Liver (tissue), 9 donors: ENCODE data around the gene TRNT1. TPM values are rescaled to one million over a fixed set of nuclear protein-coding genes. Genes with fewer than 3 reads are reported as not detected.

Experiments
- DNase-seq: peaks from one replicate; pipeline ENCODE4 v3.0.0-alpha.2; 2017; ENCODE audit warnings: low spot score
- H3K27ac ChIP-seq, 2 donors: one replicate each; pipeline ENCODE4 v1.7.0; 2013; ENCODE audit warnings: inconsistent platforms in 2 of 2, low read length in 2 of 2, control low read depth in 1 of 2, low read depth in 1 of 2, mild to moderate bottlenecking in 1 of 2
- H3K27me3 ChIP-seq, 4 donors: one replicate each; pipeline versions ENCODE4 v1.6.1 to v1.7.0; 2013; ENCODE audit warnings: low read length in 3 of 4, inconsistent platforms in 1 of 4, mild to moderate bottlenecking in 1 of 4, moderate library complexity in 1 of 4; ENCODE audit not compliant: control insufficient read depth in 4 of 4, insufficient read depth in 4 of 4
- H3K36me3 ChIP-seq, 4 donors: one replicate each; pipeline versions ENCODE4 v1.6.1 to v1.7.0; 2013; ENCODE audit warnings: low read length in 3 of 4, mild to moderate bottlenecking in 3 of 4, low read depth in 1 of 4, moderate library complexity in 1 of 4; ENCODE audit not compliant: control insufficient read depth in 4 of 4, insufficient read depth in 3 of 4
- H3K4me1 ChIP-seq, 4 donors: one replicate each; pipeline versions ENCODE4 v1.6.1 to v1.7.0; 2013; ENCODE audit warnings: low read length in 3 of 4, mild to moderate bottlenecking in 3 of 4, moderate library complexity in 1 of 4; ENCODE audit not compliant: control insufficient read depth in 4 of 4, insufficient read depth in 4 of 4
- H3K4me3 ChIP-seq, 3 donors: one replicate each; pipeline versions ENCODE4 v1.6.1 to v1.7.0; 2013; ENCODE audit warnings: low read length in 3 of 3, control low read depth in 1 of 3, low read depth in 1 of 3, mild to moderate bottlenecking in 1 of 3
- H3K9ac ChIP-seq, 2 donors: one replicate each; pipeline ENCODE4 v1.7.0; 2013; ENCODE audit warnings: low read length in 2 of 2, mild to moderate bottlenecking in 2 of 2, moderate library complexity in 2 of 2, control low read depth in 1 of 2, low read depth in 1 of 2
- H3K9me3 ChIP-seq, 4 donors: one replicate each; pipeline versions ENCODE4 v1.6.1 to v1.7.0; 2013; ENCODE audit warnings: low read length in 3 of 4; ENCODE audit not compliant: control insufficient read depth in 4 of 4
- ATF3 ChIP-seq: IDR thresholded peaks from 2 replicates; pipeline ENCODE4 v1.6.1; 2016; ENCODE audit warnings: antibody characterized with exemption
- CTCF ChIP-seq: fragments of 150-350 bp; IDR thresholded peaks from 2 replicates; pipeline ENCODE4 v1.5.1; 2017; ENCODE audit warnings: improper control_type of control experiment, low read depth, low read length; ENCODE audit not compliant: missing input control
- EGR1 ChIP-seq, 2 donors: IDR thresholded peaks; 2 replicates each; pipeline ENCODE4 v1.6.1; 2016 to 2018; ENCODE audit warnings: antibody characterized with exemption in 2 of 2, low read depth in 2 of 2
- FOXA1 ChIP-seq: IDR thresholded peaks from 2 replicates; pipeline ENCODE4 v1.6.1; 2016; ENCODE audit warnings: antibody characterized with exemption
- FOXA2 ChIP-seq: IDR thresholded peaks from 2 replicates; pipeline ENCODE4 v1.6.1; 2016; ENCODE audit warnings: antibody characterized with exemption
- GABPA ChIP-seq, 2 donors: IDR thresholded peaks in 1 of 2; conservative IDR thresholded peaks in 1 of 2; 2 replicates each; pipeline ENCODE4 v1.6.1; 2016; ENCODE audit warnings: antibody characterized with exemption in 2 of 2, mild to moderate bottlenecking in 1 of 2, moderate library complexity in 1 of 2
- HNF4A ChIP-seq, 2 donors: conservative IDR thresholded peaks; 2 replicates each; pipeline ENCODE4 v1.6.1; 2016; ENCODE audit warnings: antibody characterized with exemption in 2 of 2, mild to moderate bottlenecking in 2 of 2
- HNF4G ChIP-seq: IDR thresholded peaks from 2 replicates; pipeline ENCODE4 v1.6.1; 2016; ENCODE audit warnings: antibody characterized with exemption
- JUND ChIP-seq, 2 donors: IDR thresholded peaks; 2 replicates each; pipeline ENCODE4 v1.6.1; 2016; ENCODE audit warnings: antibody characterized with exemption in 2 of 2
- MAX ChIP-seq: IDR thresholded peaks from 2 replicates; pipeline ENCODE4 v1.6.1; 2016; ENCODE audit warnings: antibody characterized with exemption
- NR2F2 ChIP-seq: IDR thresholded peaks from 2 replicates; pipeline ENCODE4 v1.6.1; 2016; ENCODE audit warnings: antibody characterized with exemption
- RAD21 ChIP-seq, 2 donors: IDR thresholded peaks; 2 replicates each; pipeline ENCODE4 v1.6.1; 2016; ENCODE audit warnings: antibody characterized with exemption in 2 of 2, mild to moderate bottlenecking in 2 of 2
- RXRA ChIP-seq, 2 donors: IDR thresholded peaks; 2 replicates each; pipeline ENCODE4 v1.6.1; 2017 to 2018; ENCODE audit warnings: antibody characterized with exemption in 2 of 2, mild to moderate bottlenecking in 1 of 2
- SP1 ChIP-seq: IDR thresholded peaks from 2 replicates; pipeline ENCODE4 v1.6.1; 2018; ENCODE audit warnings: antibody characterized with exemption, mild to moderate bottlenecking
- TAF1 ChIP-seq: conservative IDR thresholded peaks from 2 replicates; pipeline ENCODE4 v1.6.1; 2016; ENCODE audit warnings: antibody characterized with exemption, mild to moderate bottlenecking
- ZBTB33 ChIP-seq: IDR thresholded peaks from 2 replicates; pipeline ENCODE4 v1.6.1; 2016; ENCODE audit warnings: antibody characterized with exemption
- WGBS: extraction: QIAGEN DNeasy Blood & Tissue Kit; methylation state at CpG from one replicate; pipeline ENCODE4 v1.1.7; 2013; 5-methylcytosine and 5-hydroxymethylcytosine counted together
- polyA plus RNA-seq, 2 donors: library from polyadenylated mRNA; stranded (reverse) in 1 of 2; unstranded in 1 of 2; fragments of 200-250 nt in 1 of 2; fragments of >200 nt in 1 of 2; fragmentation: Nextera tagmentation in 1 of 2; extraction: Ambion mirVana in 1 of 2; gene quantifications; one replicate each; pipeline versions ENCODE4 v1.2.1 to v1.2.3, GENCODE V29; 2013 to 2015
- total RNA-seq, 2 donors: library from RNA; depleted of rRNA; stranded (reverse); fragments of >200 nt; gene quantifications; one replicate each; pipeline ENCODE4 v1.2.3, GENCODE V29; 2014
- donor health status: healthy.
- donor health status: healthy.
- donor health status: healthy.
- donor health status: healthy.
- donor health status: healthy.

The TRNT1 gene
- total and polyA plus RNA-seq, 4 donors = 6.4 to 18.2 (median 11.3) TPM

GRCh38 chr3:3154879-3155610 lies 28.3 kb downstream of the TRNT1 start:
- H3K27ac ChIP-seq = no peak overlapping the region
- H3K4me3 ChIP-seq = no peak overlapping the region
- peaks cover 11 to 68% (median 58%) of the 10 kb centered on the region in 4 donors for H3K36me3 ChIP-seq
- no peaks in the 10 kb centered on the region for H3K9me3 ChIP-seq
- 96% methylated on average over 5 of the region's 5 CpGs for WGBS
- DNase-seq = no peak
- H3K9ac ChIP-seq = no peak overlapping the region
- TF ChIP-seq JUND (IDR thresholded peaks at IDR 0.05) (no peak), CTCF (no peak), ZBTB33 (no peak)
- peaks cover 0 to 2% (median 0%) of the 10 kb centered on the region in 4 donors for H3K4me1 ChIP-seq
- H3K27me3 ChIP-seq = no peaks in the 10 kb centered on the region

GRCh38 chr3:3157484-3157883 lies 30.7 kb downstream of the TRNT1 start:
- Histone ChIP-seq H3K27ac (no peak overlapping the region), H3K4me1 (no peaks in the 10 kb centered on the region), H3K36me3 (peaks cover 12 to 68% (median 45%) of the 10 kb centered on the region in 4 donors), H3K4me3 (no peak overlapping the region), H3K9me3 (no peaks in the 10 kb centered on the region), H3K9ac (no peak overlapping the region), H3K27me3 (no peaks in the 10 kb centered on the region)
- TF ChIP-seq RXRA (IDR thresholded peaks at IDR 0.05) = no peak
- WGBS = 96% methylated on average over 8 of the region's 8 CpGs
- no peak for DNase-seq

- H3K4me3 ChIP-seq = no peak overlapping the region
- no peak overlapping the region for H3K27ac ChIP-seq
- H3K9me3 ChIP-seq = no peaks in the 10 kb centered on the region
- DNase-seq = no peak
- TF ChIP-seq MAX = no peak
- no peak for TF ChIP-seq FOXA1
- TF ChIP-seq JUND (IDR thresholded peaks at IDR 0.05) = no peak
- TF ChIP-seq RAD21 (IDR thresholded peaks at IDR 0.05) = no peak
- no peak for TF ChIP-seq NR2F2
- no peak for TF ChIP-seq ATF3
- TF ChIP-seq GABPA (IDR thresholded peaks at IDR 0.05 in 1 of 2, conservative IDR thresholded peaks at IDR 0.05 in 1 of 2) = no peak
- no peak for TF ChIP-seq HNF4G
- TF ChIP-seq TAF1 = no peak
- TF ChIP-seq EGR1 (IDR thresholded peaks at IDR 0.05; ENCODE audit: low read depth in 2 of 2) = no peak
- no peak for TF ChIP-seq ZBTB33
- no peak for TF ChIP-seq FOXA2
- TF ChIP-seq CTCF = no peak
- TF ChIP-seq SP1 = no peak
- TF ChIP-seq HNF4A (conservative IDR thresholded peaks at IDR 0.05) = no peak
- no peaks in the 10 kb centered on the region for H3K27me3 ChIP-seq
- H3K4me1 ChIP-seq = no peaks in the 10 kb centered on the region
- H3K36me3 ChIP-seq = peaks cover 12 to 77% (median 52%) of the 10 kb centered on the region in 4 donors
- 86% methylated on average over 2 of the region's 2 CpGs for WGBS
- no peak overlapping the region for H3K9ac ChIP-seq
These were observed 34.1 kb downstream of the TRNT1 start for GRCh38 chr3:3160826-3161225.
